ENCODE data around the gene SYNE2. TPM values are rescaled to one million over a fixed set of nuclear protein-coding genes. Genes with fewer than 3 reads are reported as not detected.

Gene SYNE2
- total RNA-seq, 1 donor, result 13.4 TPM

GRCh38 chr14:64000749-64001148 lies 147.9 kb downstream of the SYNE2 start:
- DNase-seq (ENCODE audit: low read depth), result no peak
- no peak for TF ChIP-seq CTCF (IDR thresholded peaks at IDR 0.05; ENCODE audit: insufficient read depth, low read depth, low read length)
- H3K4me3 ChIP-seq (ENCODE audit: low read depth, low read length), result no peak overlapping the region

DNA sequence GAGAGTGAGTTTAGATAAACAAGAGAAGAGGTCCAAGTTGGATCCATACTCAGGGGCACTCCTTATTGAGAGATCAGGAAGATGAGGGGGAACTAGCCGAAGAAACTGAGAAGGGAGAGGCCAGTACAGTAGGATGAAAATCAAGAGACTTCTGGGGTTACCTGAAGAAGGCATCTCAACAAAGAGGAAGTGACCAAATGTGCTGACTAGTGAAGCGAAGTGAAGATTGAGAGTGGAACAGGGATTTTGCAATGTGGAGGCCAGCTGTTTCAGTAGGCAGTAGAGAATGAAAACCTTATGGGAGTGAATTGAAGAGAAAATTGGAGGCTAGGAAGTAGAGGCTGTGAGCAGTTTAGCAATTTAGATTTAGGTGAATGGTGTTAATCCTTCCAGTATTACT lies 153.0 kb downstream of the SYNE2 start:
- DNase-seq (ENCODE audit: low read depth), result no peak
- no peak overlapping the region for H3K4me3 ChIP-seq (ENCODE audit: low read depth, low read length)
- no peak for TF ChIP-seq CTCF (IDR thresholded peaks at IDR 0.05; ENCODE audit: insufficient read depth, low read depth, low read length)

GRCh38 chr14:64008016-64008415 lies 155.2 kb downstream of the SYNE2 start:
- H3K4me3 ChIP-seq (ENCODE audit: low read depth, low read length), result no peak overlapping the region
- no peak for DNase-seq (ENCODE audit: low read depth)
- no peak for TF ChIP-seq CTCF (IDR thresholded peaks at IDR 0.05; ENCODE audit: insufficient read depth, low read depth, low read length)

DNA sequence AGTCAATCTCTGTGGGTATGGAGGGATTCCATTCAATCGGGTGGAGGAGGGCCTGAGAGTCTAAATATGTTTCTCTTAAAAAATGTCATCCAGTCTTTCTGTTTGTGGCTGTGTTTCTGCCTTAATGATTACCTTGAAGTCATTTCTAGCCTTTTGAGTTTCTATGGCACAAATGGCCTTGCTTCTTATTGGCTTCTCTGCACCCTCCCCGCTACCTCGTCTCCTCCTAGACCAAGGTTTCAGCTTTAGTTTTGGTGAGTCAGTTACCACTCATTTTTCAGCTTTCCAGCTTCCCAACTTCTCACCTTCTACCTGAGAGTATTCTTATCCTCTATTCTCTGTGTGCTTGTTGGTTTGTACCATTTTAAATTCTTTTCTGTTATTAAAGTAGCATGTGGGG lies 159.2 kb downstream of the SYNE2 start:
- H3K4me3 ChIP-seq (ENCODE audit: low read depth, low read length), result no peak overlapping the region
- no peak for TF ChIP-seq CTCF (IDR thresholded peaks at IDR 0.05; ENCODE audit: insufficient read depth, low read depth, low read length)
- DNase-seq (ENCODE audit: low read depth), result no peak

DNA sequence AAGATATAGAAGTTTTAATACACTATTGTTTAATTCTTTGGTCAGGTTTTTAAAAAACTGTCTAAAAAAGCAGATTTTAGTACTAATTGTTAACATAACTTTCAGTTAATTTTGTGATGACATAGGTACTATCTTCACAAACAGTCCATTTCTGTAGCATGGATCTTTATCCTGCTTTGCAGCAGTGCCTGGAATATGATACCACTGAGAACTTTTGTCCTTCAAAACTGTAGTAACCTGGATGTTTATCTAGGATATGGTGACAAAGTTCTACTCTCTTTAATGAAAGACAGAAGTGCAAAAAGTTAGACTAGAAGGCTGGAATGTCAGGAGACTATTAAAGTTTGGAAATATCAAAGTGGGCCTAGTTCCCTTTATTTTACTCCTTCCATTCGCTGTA lies 159.9 kb downstream of the SYNE2 start:
- DNase-seq (ENCODE audit: low read depth), result no peak
- no peak overlapping the region for H3K4me3 ChIP-seq (ENCODE audit: low read depth, low read length)
- TF ChIP-seq CTCF (IDR thresholded peaks at IDR 0.05; ENCODE audit: insufficient read depth, low read depth, low read length), result no peak

DNA sequence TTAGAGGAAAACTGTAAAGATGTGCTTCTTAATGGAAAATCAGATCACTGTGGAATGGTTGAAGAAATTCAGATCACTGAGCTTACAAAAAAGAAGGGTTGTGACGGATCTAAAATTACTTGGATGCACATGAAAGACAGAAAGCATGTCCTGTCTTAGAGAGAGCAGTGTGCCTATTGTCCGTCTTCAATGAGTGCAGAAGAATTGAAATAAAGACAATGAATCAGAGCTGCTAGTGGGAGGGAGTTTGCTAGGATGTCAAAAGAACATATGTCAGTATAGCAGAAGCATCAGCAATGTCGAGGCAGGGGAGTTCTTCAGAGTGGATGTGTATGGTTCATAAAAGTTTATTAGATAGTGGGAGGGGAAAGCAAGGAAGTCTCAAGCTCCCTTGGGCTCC lies 172.7 kb downstream of the SYNE2 start:
- no peak for TF ChIP-seq CTCF (IDR thresholded peaks at IDR 0.05; ENCODE audit: insufficient read depth, low read depth, low read length)
- DNase-seq (ENCODE audit: low read depth), result no peak
- no peak overlapping the region for H3K4me3 ChIP-seq (ENCODE audit: low read depth, low read length)

DNA sequence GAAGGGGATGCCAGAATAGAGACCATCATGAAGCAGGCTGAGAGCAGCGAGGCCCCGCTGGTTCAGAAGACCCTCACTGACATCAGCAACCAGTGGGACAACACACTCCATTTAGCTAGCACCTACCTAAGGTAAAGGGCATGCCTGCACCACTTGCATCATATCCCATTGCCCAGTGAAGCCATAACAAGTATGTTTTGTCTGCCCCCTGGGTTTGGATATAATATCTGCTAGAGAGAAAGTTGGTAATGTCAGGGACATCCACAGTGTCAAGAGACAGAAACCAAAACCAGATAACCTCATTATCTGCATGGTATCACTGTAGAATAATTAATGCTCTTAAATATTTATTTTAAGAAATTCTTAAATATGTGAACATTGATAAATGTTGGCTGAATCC lies 173.8 kb downstream of the SYNE2 start:
- no peak for DNase-seq (ENCODE audit: low read depth)
- no peak overlapping the region for H3K4me3 ChIP-seq (ENCODE audit: low read depth, low read length)
- no peak for TF ChIP-seq CTCF (IDR thresholded peaks at IDR 0.05; ENCODE audit: insufficient read depth, low read depth, low read length)
